Ectodermal cell (in vitro differentiated cells): ENCODE data around the gene PAX7.

ENCODE experiments used
- H3K27ac ChIP-seq: 2 replicates; pipeline ENCODE4 v1.7.0; 2013; ENCODE audit warnings: mild to moderate bottlenecking, low read depth, low read length; ENCODE audit not compliant: insufficient read depth, poor library complexity, severe bottlenecking
- H3K27me3 ChIP-seq: 2 replicates; pipeline ENCODE4 v1.7.0; 2013; ENCODE audit warnings: mild to moderate bottlenecking, low read length; ENCODE audit not compliant: insufficient read depth, control insufficient read depth, poor library complexity, severe bottlenecking
- H3K36me3 ChIP-seq: one replicate; pipeline ENCODE4 v1.7.0; 2013; ENCODE audit warnings: low read length; ENCODE audit not compliant: control insufficient read depth, insufficient read depth
- H3K4me1 ChIP-seq: one replicate; pipeline ENCODE4 v1.7.0; 2013; ENCODE audit warnings: low read length; ENCODE audit not compliant: control insufficient read depth, insufficient read depth
- H3K4me3 ChIP-seq: 2 replicates; pipeline ENCODE4 v1.7.0; 2013; ENCODE audit warnings: low read depth, low read length, control low read depth; ENCODE audit not compliant: insufficient read depth
- H3K9me3 ChIP-seq: 2 replicates; pipeline ENCODE4 v1.7.0; 2013; ENCODE audit warnings: mild to moderate bottlenecking, low read length, moderate library complexity; ENCODE audit not compliant: control insufficient read depth
- WGBS, 2 experiments: methylation state at CpG; one replicate each; pipeline ENCODE4 v1.1.7; 2013; ENCODE audit warnings: missing lambda C conversion rate in 2 of 2; 5-methylcytosine and 5-hydroxymethylcytosine counted together

The PAX7 gene

GRCh38 chr1:18725231-18725895, 94.7 kb downstream of the PAX7 start:
- Histone ChIP-seq H3K27me3 (peaks cover 2% of the 10 kb centered on the region), H3K9me3 (no peaks in the 10 kb centered on the region), H3K27ac (no peak overlapping the region), H3K36me3 (no peaks in the 10 kb centered on the region), H3K4me3 (no peak overlapping the region), H3K4me1 (peaks cover 26% of the 10 kb centered on the region)
- 52 to 53% methylated on average over 23 to 24 of the region's 24 CpGs for WGBS, 2 experiments

GRCh38 chr1:18726368-18726767, 95.7 kb downstream of the PAX7 start:
- WGBS, 2 experiments, result 77 to 83% methylated on average over 4 of the region's 4 CpGs
- H3K36me3 ChIP-seq, result no peaks in the 10 kb centered on the region
- no peaks in the 10 kb centered on the region for H3K27me3 ChIP-seq
- no peak overlapping the region for H3K27ac ChIP-seq
- H3K4me3 ChIP-seq, result no peak overlapping the region
- H3K9me3 ChIP-seq, result no peaks in the 10 kb centered on the region
- peaks cover 24% of the 10 kb centered on the region for H3K4me1 ChIP-seq

- Histone ChIP-seq H3K4me1 (peaks cover 24% of the 10 kb centered on the region), H3K36me3 (no peaks in the 10 kb centered on the region), H3K4me3 (no peak overlapping the region), H3K9me3 (no peaks in the 10 kb centered on the region), H3K27ac (no peak overlapping the region), H3K27me3 (no peaks in the 10 kb centered on the region)
- WGBS, 2 experiments, result 87 to 88% methylated on average over 15 of the region's 15 CpGs
Measured at GRCh38 chr1:18727956-18728355, 97.3 kb downstream of the PAX7 start.

GRCh38 chr1:18730321-18730720, 99.7 kb downstream of the PAX7 start:
- 69 to 72% methylated on average over 8 of the region's 8 CpGs for WGBS, 2 experiments
- H3K4me3 ChIP-seq, result no peak overlapping the region
- no peak overlapping the region for H3K27ac ChIP-seq
- no peaks in the 10 kb centered on the region for H3K27me3 ChIP-seq
- H3K36me3 ChIP-seq, result no peaks in the 10 kb centered on the region
- no peaks in the 10 kb centered on the region for H3K9me3 ChIP-seq
- H3K4me1 ChIP-seq, result peaks cover 23% of the 10 kb centered on the region

- no peaks in the 10 kb centered on the region for H3K9me3 ChIP-seq
- H3K4me3 ChIP-seq, result no peak overlapping the region
- peaks cover 17% of the 10 kb centered on the region for H3K4me1 ChIP-seq
- H3K27ac ChIP-seq, result no peak overlapping the region
- H3K27me3 ChIP-seq, result no peaks in the 10 kb centered on the region
- no peaks in the 10 kb centered on the region for H3K36me3 ChIP-seq
- whole genome bisulfite sequencing, 2 experiments, result 67 to 74% methylated on average over 6 of the region's 6 CpGs
Measured at GRCh38 chr1:18731148-18731547, 100.5 kb downstream of the PAX7 start.

GRCh38 chr1:18731591-18732235, 101.1 kb downstream of the PAX7 start:
- 83 to 86% methylated on average over 9 to 10 of the region's 10 CpGs for WGBS, 2 experiments

GRCh38 chr1:18732686-18733085, 102.0 kb downstream of the PAX7 start:
- Histone ChIP-seq H3K9me3 (no peaks in the 10 kb centered on the region), H3K27ac (no peak overlapping the region), H3K27me3 (no peaks in the 10 kb centered on the region), H3K4me1 (peaks cover 23% of the 10 kb centered on the region), H3K4me3 (no peak overlapping the region), H3K36me3 (no peaks in the 10 kb centered on the region)
- WGBS, 2 experiments, result 62% methylated on average over 6 of the region's 6 CpGs

More at GRCh38 chr1:18731591-18732235, 101.1 kb downstream of the PAX7 start:
- Histone ChIP-seq H3K9me3 (no peaks in the 10 kb centered on the region), H3K4me3 (no peak overlapping the region), H3K27ac (no peak overlapping the region), H3K27me3 (no peaks in the 10 kb centered on the region), H3K4me1 (peaks cover 19% of the 10 kb centered on the region), H3K36me3 (no peaks in the 10 kb centered on the region)

- Histone ChIP-seq H3K27me3 (no peaks in the 10 kb centered on the region), H3K4me1 (peaks cover 24% of the 10 kb centered on the region), H3K36me3 (no peaks in the 10 kb centered on the region), H3K27ac (no peak overlapping the region), H3K9me3 (no peaks in the 10 kb centered on the region), H3K4me3 (no peak overlapping the region)
- 80 to 81% methylated on average over 15 of the region's 15 CpGs for WGBS, 2 experiments
Measured at GRCh38 chr1:18734001-18734400, 103.4 kb downstream of the PAX7 start.

- Histone ChIP-seq H3K27ac (no peak overlapping the region), H3K4me3 (no peak overlapping the region), H3K9me3 (no peaks in the 10 kb centered on the region), H3K27me3 (no peaks in the 10 kb centered on the region), H3K36me3 (no peaks in the 10 kb centered on the region), H3K4me1 (peaks cover 24% of the 10 kb centered on the region)
- 76 to 80% methylated on average over 7 of the region's 7 CpGs for WGBS, 2 experiments
Measured at GRCh38 chr1:18734461-18735223, 104.0 kb downstream of the PAX7 start.
